ENCODE results near the gene TACC2.

GRCh38 chr10:122204691-122205489 lies 215.9 kb downstream of the TACC2 start:
- TF ChIP-seq CTCF (IDR thresholded peaks at IDR 0.05): no peak
- no peak for TF ChIP-seq POLR2A (IDR thresholded peaks at IDR 0.05)
- TF ChIP-seq POLR2AphosphoS5 (IDR thresholded peaks at IDR 0.05): no peak
- no peak for TF ChIP-seq EP300 (IDR thresholded peaks at IDR 0.05)
